IPS-NIHi7 (cell line): ENCODE measurements around the gene PRAC2.

Experiments used
- DNase-seq: peaks from one replicate; pipeline ENCODE4 v3.0.0; 2012; ENCODE audit warnings: mixed read lengths; ENCODE audit errors: extremely low spot score

The PRAC2 gene

GRCh38 chr17:48733632-48734328 is 10.8 kb downstream of the PRAC2 start:
- no peak for DNase-seq

GRCh38 chr17:48734333-48735061 is 11.5 kb downstream of the PRAC2 start:
- DNase-seq, result no peak

- no peak for DNase-seq
Measured at GRCh38 chr17:48735062-48735351, 12.0 kb downstream of the PRAC2 start.

GRCh38 chr17:48737330-48738043 is 14.5 kb downstream of the PRAC2 start:
- no peak for DNase-seq

GRCh38 chr17:48738424-48738802 is 15.4 kb downstream of the PRAC2 start:
- DNase-seq, result no peak

GRCh38 chr17:48738803-48739526 is 16.0 kb downstream of the PRAC2 start:
- DNase-seq, result peak; percentile 44

- no peak for DNase-seq
Measured at GRCh38 chr17:48740537-48740936, 17.6 kb downstream of the PRAC2 start.

GRCh38 chr17:48745381-48746275 is 22.6 kb downstream of the PRAC2 start:
- DNase-seq, result no peak

GRCh38 chr17:48746916-48747444 is 24.0 kb downstream of the PRAC2 start:
- DNase-seq, result no peak

GRCh38 chr17:48747445-48748363 is 24.7 kb downstream of the PRAC2 start:
- DNase-seq, result peak; percentile 32

- DNase-seq, result no peak
Measured at GRCh38 chr17:48748718-48749566, 26.0 kb downstream of the PRAC2 start.

- DNase-seq, result no peak
Measured at GRCh38 chr17:48749621-48750553, 26.9 kb downstream of the PRAC2 start.

- DNase-seq, result no peak
Measured at GRCh38 chr17:48751172-48751571, 28.2 kb downstream of the PRAC2 start.

- DNase-seq, result no peak
Measured at GRCh38 chr17:48751733-48752398, 28.9 kb downstream of the PRAC2 start.

GRCh38 chr17:48752399-48753288 is 29.7 kb downstream of the PRAC2 start:
- no peak for DNase-seq

GRCh38 chr17:48753794-48754499 is 31.0 kb downstream of the PRAC2 start:
- no peak for DNase-seq
